ENCODE data around the gene TANGO6.

The TANGO6 gene

GRCh38 chr16:68869492-68870088 is 26.3 kb downstream of the TANGO6 start:
- no peak for DNase-seq

GRCh38 chr16:68873635-68874471 is 30.5 kb downstream of the TANGO6 start:
- no peak for DNase-seq

- no peak for DNase-seq
Measured at GRCh38 chr16:68875871-68876270, 32.5 kb downstream of the TANGO6 start.

- DNase-seq, result no peak
Measured at GRCh38 chr16:68883685-68884084, 40.4 kb downstream of the TANGO6 start.

- no peak for DNase-seq
Measured at GRCh38 chr16:68884401-68884800, 41.1 kb downstream of the TANGO6 start.

GRCh38 chr16:68884861-68885720 is 41.8 kb downstream of the TANGO6 start:
- no peak for DNase-seq

- no peak for DNase-seq
Measured at GRCh38 chr16:68887107-68887506, 43.8 kb downstream of the TANGO6 start.

GRCh38 chr16:68889508-68890150 is 46.3 kb downstream of the TANGO6 start:
- no peak for DNase-seq

GRCh38 chr16:68892214-68892613 is 48.9 kb downstream of the TANGO6 start:
- DNase-seq, result no peak

GRCh38 chr16:68892898-68893297 is 49.6 kb downstream of the TANGO6 start:
- no peak for DNase-seq

- DNase-seq, result no peak
Measured at GRCh38 chr16:68893710-68894705, 50.7 kb downstream of the TANGO6 start.

- no peak for DNase-seq
Measured at GRCh38 chr16:68894714-68895113, 51.4 kb downstream of the TANGO6 start.

GRCh38 chr16:68898026-68898425 is 54.7 kb downstream of the TANGO6 start:
- no peak for DNase-seq

GRCh38 chr16:68900009-68900408 is 56.7 kb downstream of the TANGO6 start:
- no peak for DNase-seq

- DNase-seq, result peak; percentile 3
Measured at GRCh38 chr16:68902003-68902968, 59.0 kb downstream of the TANGO6 start.

GRCh38 chr16:68902969-68903345 is 59.6 kb downstream of the TANGO6 start:
- no peak for DNase-seq

GRCh38 chr16:68907297-68907696 is 64.0 kb downstream of the TANGO6 start:
- DNase-seq, result no peak

- DNase-seq, result no peak
Measured at GRCh38 chr16:68907781-68908181, 64.5 kb downstream of the TANGO6 start.

GRCh38 chr16:68909099-68909733 is 65.9 kb downstream of the TANGO6 start:
- no peak for DNase-seq

- no peak for DNase-seq
Measured at GRCh38 chr16:68910051-68910450, 66.7 kb downstream of the TANGO6 start.
